ENCODE measurements around the gene IKZF3.
A peak's percentile ranks its signal among the peaks of the same experiment; 100 is the strongest.

IKZF3 gene

DNA sequence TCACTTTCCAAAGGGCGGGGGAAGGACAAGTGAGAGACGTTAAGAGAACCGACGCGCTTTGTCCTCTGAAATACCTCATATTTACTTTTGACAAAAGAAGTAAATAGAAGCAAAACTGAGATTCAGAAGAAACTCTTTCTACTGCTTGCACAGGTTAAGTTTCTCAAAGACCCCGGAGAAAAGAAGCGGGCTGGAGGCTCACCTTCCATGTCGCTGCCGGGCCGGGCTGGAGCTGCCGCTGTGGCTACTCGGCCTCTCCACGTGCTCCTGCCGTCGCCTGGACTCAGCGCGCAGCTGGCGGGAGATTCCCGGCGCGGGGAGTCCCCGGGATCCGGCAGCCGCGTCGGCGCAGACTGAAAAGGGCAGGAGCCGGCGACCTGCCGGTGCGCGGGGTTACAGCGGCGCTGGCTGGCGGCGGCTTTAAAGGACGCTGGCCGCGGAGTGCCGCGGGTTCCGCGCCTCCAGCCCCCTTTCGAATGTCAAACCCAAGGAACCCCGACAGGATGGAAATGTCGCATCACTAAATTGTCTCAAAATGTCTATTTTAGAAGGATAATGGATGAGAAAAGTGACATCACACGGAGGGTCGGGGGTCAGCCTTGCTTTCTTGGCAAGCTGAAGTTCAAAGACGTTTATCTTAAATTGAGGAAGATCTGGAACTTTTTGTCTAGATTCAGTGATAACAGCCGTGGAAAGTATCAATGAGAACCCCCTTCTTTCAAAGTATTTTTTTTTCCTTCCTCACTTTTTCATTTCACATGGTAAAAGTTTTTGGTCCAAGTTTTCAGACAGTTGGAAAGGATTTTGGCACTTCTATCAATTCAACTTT is at the start of gene IKZF3:
IKZF3 (minus strand) TSS at position 395 of the 829 bp plus-strand sequence; CDS start at position 209, 186 bp downstream.
- Histone ChIP-seq H2AFZ (ENCODE audit: low read depth, low read length) (peak within 1 kb of the TSS; percentile 33; the same call in 1 of the 2 replicates), H3K27ac (ENCODE audit: low read length) (no peak within 1 kb of the TSS), H3K4me1 (ENCODE audit: insufficient read depth, low read length) (peaks cover 10% of the 10 kb centered on the region), H3K27me3 (ENCODE audit: insufficient read depth, low read length, poor library complexity) (peaks cover 59% of the 10 kb centered on the region), H3K4me3 (ENCODE audit: low read depth in 1 of 2, low read length in 2 of 2) (peak within 1 kb of the TSS in 1 of 2 experiments; percentile 30; a peak in 2 of 4 replicates), H3K36me3 (ENCODE audit: insufficient read depth, low read length) (no peaks in the 10 kb centered on the region), H4K20me1 (ENCODE audit: insufficient read depth, low read length) (no peaks in the 10 kb centered on the region), H3K4me2 (ENCODE audit: insufficient read depth, low read length) (peak within 1 kb of the TSS; percentile 58), H3K9ac (ENCODE audit: low read depth, low read length) (peak within 1 kb of the TSS; percentile 22; the same call in 1 of the 2 replicates), H3K9me3 (ENCODE audit: insufficient read depth, low read length, severe bottlenecking) (no peaks in the 10 kb centered on the region), H3K79me2 (ENCODE audit: insufficient read depth, low read length) (no peaks in the 10 kb centered on the region)
- peak; percentile 100 for TF ChIP-seq EZH2 (IDR thresholded peaks at IDR 0.05; ENCODE audit: borderline replicate concordance, low read depth, low read length, severe bottlenecking)
- peak; percentile 53 for TF ChIP-seq CTCF (IDR thresholded peaks at IDR 0.05; ENCODE audit: borderline replicate concordance, extremely low read depth, low read length, poor library complexity, severe bottlenecking)
- DNase-seq (peak; percentile 54), ATAC-seq (ENCODE audit: insufficient read depth, low read depth) (peak; percentile 89)

DNA sequence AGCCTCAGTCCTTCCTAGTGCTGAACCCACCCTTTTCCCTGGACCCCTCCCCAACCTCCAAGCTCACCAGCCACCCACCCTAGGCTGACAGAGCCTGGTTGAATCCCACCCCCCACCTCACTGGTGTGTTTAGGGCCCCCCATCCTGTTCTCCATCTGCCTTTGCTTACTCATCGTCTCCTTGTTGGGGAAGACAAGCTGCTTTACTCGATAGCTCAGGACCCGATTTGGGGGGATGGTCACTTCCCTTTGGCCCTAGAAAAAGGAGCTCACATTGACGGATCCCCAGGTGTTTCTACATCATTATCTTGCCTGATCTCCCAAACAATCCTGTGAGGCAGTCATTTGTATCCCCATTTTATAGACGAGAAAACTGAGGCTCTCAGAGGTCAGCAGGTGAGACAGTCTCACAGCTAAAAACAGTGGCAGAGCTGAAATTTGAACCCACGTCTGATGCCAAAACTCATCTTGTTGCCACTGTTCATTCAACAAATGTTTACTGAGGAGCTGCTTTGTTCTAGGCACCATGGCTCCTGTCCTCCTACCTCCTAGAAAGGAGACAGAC is 44.8 kb upstream of the IKZF3 start:
- no peak for ATAC-seq (ENCODE audit: insufficient read depth, low read depth)

GRCh38 chr17:39904990-39905288 is 40.8 kb upstream of the IKZF3 start:
- no peaks in the 10 kb centered on the region for H3K79me2 ChIP-seq (ENCODE audit: insufficient read depth, low read length)
- H3K9me3 ChIP-seq (ENCODE audit: insufficient read depth, low read length, severe bottlenecking) = no peaks in the 10 kb centered on the region
- H3K27me3 ChIP-seq (ENCODE audit: insufficient read depth, low read length, poor library complexity) = no peaks in the 10 kb centered on the region
- TF ChIP-seq CTCF (IDR thresholded peaks at IDR 0.05; ENCODE audit: borderline replicate concordance, extremely low read depth, low read length, poor library complexity, severe bottlenecking) = no peak
- no peak for TF ChIP-seq EZH2 (IDR thresholded peaks at IDR 0.05; ENCODE audit: borderline replicate concordance, low read depth, low read length, severe bottlenecking)
- H3K36me3 ChIP-seq (ENCODE audit: insufficient read depth, low read length) = no peaks in the 10 kb centered on the region
- no peak overlapping the region for H2AFZ ChIP-seq (ENCODE audit: low read depth, low read length)
- H3K4me3 ChIP-seq (ENCODE audit: low read depth in 1 of 2, low read length in 2 of 2) = no peak overlapping the region
- no peak overlapping the region for H3K4me2 ChIP-seq (ENCODE audit: insufficient read depth, low read length)
- ATAC-seq (ENCODE audit: insufficient read depth, low read depth) = no peak
- H4K20me1 ChIP-seq (ENCODE audit: insufficient read depth, low read length) = no peaks in the 10 kb centered on the region
- DNase-seq = no peak
- H3K9ac ChIP-seq (ENCODE audit: low read depth, low read length) = no peak overlapping the region
- peaks cover 34% of the 10 kb centered on the region for H3K4me1 ChIP-seq (ENCODE audit: insufficient read depth, low read length)
- H3K27ac ChIP-seq (ENCODE audit: low read length) = peak overlapping the region; percentile 46

More for the DNA sequence above, 44.8 kb upstream of the IKZF3 start:
- no peaks in the 10 kb centered on the region for H3K27me3 ChIP-seq (ENCODE audit: insufficient read depth, low read length, poor library complexity)
- H3K79me2 ChIP-seq (ENCODE audit: insufficient read depth, low read length) = no peaks in the 10 kb centered on the region
- DNase-seq = no peak
- no peaks in the 10 kb centered on the region for H4K20me1 ChIP-seq (ENCODE audit: insufficient read depth, low read length)
- no peak overlapping the region for H2AFZ ChIP-seq (ENCODE audit: low read depth, low read length)
- H3K9ac ChIP-seq (ENCODE audit: low read depth, low read length) = no peak overlapping the region
- no peak for TF ChIP-seq EZH2 (IDR thresholded peaks at IDR 0.05; ENCODE audit: borderline replicate concordance, low read depth, low read length, severe bottlenecking)
- no peak for TF ChIP-seq CTCF (IDR thresholded peaks at IDR 0.05; ENCODE audit: borderline replicate concordance, extremely low read depth, low read length, poor library complexity, severe bottlenecking)
- peaks cover 16% of the 10 kb centered on the region for H3K4me1 ChIP-seq (ENCODE audit: insufficient read depth, low read length)
- H3K36me3 ChIP-seq (ENCODE audit: insufficient read depth, low read length) = no peaks in the 10 kb centered on the region
- H3K27ac ChIP-seq (ENCODE audit: low read length) = no peak overlapping the region
- H3K4me3 ChIP-seq (ENCODE audit: low read depth in 1 of 2, low read length in 2 of 2) = no peak overlapping the region
- no peaks in the 10 kb centered on the region for H3K9me3 ChIP-seq (ENCODE audit: insufficient read depth, low read length, severe bottlenecking)
- no peak overlapping the region for H3K4me2 ChIP-seq (ENCODE audit: insufficient read depth, low read length)
